H9 (cell line): ENCODE measurements around the gene GLYR1. TPM values are rescaled to one million over a fixed set of nuclear protein-coding genes. Genes with fewer than 3 reads are reported as not detected.

Experiments used
- DNase-seq: peaks from one replicate; pipeline ENCODE4 v3.0.0-alpha.2; 2017
- H2AFZ ChIP-seq: one replicate; pipeline ENCODE4 v1.6.1; 2013; ENCODE audit warnings: mild to moderate bottlenecking, low read length, control low read depth, moderate library complexity
- H2AK5ac ChIP-seq: 2 replicates; pipeline ENCODE4 v1.6.1; 2013; ENCODE audit warnings: low read length, control low read depth, mixed read lengths; ENCODE audit not compliant: insufficient read length
- H2BK120ac ChIP-seq: one replicate; pipeline ENCODE4 v1.6.1; 2013; ENCODE audit warnings: low read depth, mild to moderate bottlenecking, low read length, control low read depth, inconsistent platforms; ENCODE audit not compliant: poor library complexity, severe bottlenecking
- H2BK12ac ChIP-seq: 2 replicates; pipeline ENCODE4 v1.6.1; 2013; ENCODE audit warnings: low read length, control low read depth, mixed read lengths, low read depth; ENCODE audit not compliant: insufficient read length
- H2BK15ac ChIP-seq: 2 replicates; pipeline ENCODE4 v1.6.1; 2013; ENCODE audit warnings: low read depth, low read length, control low read depth
- H2BK20ac ChIP-seq: one replicate; pipeline ENCODE4 v1.6.1; 2013; ENCODE audit warnings: low read depth, mild to moderate bottlenecking, low read length, control low read depth, inconsistent platforms; ENCODE audit not compliant: poor library complexity, severe bottlenecking
- H2BK5ac ChIP-seq: 2 replicates; pipeline ENCODE4 v1.6.1; 2013; ENCODE audit warnings: low read length, control low read depth, mixed read lengths; ENCODE audit not compliant: insufficient read length
- H3K14ac ChIP-seq: 2 replicates; pipeline ENCODE4 v1.6.1; 2013; ENCODE audit warnings: low read length, control low read depth; ENCODE audit not compliant: insufficient read depth
- H3K18ac ChIP-seq: 2 replicates; pipeline ENCODE4 v1.6.1; 2013; ENCODE audit warnings: low read depth, mild to moderate bottlenecking, mixed read lengths, low read length, control low read depth; ENCODE audit not compliant: insufficient read length
- H3K23ac ChIP-seq: 2 replicates; pipeline ENCODE4 v1.6.1; 2013; ENCODE audit warnings: low read length, control low read depth, mixed read lengths, low read depth; ENCODE audit not compliant: insufficient read length
- H3K23me2 ChIP-seq: 2 replicates; pipeline ENCODE4 v1.6.1; 2013; ENCODE audit warnings: low read depth, mild to moderate bottlenecking, mixed read lengths, low read length, control low read depth; ENCODE audit not compliant: insufficient read length, poor library complexity, severe bottlenecking
- H3K27ac ChIP-seq: 2 replicates; pipeline ENCODE4 v1.5.1; 2013; ENCODE audit warnings: low read length, control low read depth, mixed read lengths, low read depth; ENCODE audit not compliant: insufficient read length
- H3K27me3 ChIP-seq: 2 replicates; pipeline ENCODE4 v1.6.1; 2013; ENCODE audit warnings: low read length, control low read depth, inconsistent platforms; ENCODE audit not compliant: insufficient read depth
- H3K4ac ChIP-seq: 2 replicates; pipeline ENCODE4 v1.6.1; 2013; ENCODE audit warnings: low read depth, mild to moderate bottlenecking, control low read depth, inconsistent platforms, low read length, moderate library complexity
- H3K4me1 ChIP-seq: 2 replicates; pipeline ENCODE4 v1.6.1; 2013; ENCODE audit warnings: low read length, control low read depth, inconsistent platforms; ENCODE audit not compliant: insufficient read depth
- H3K4me2 ChIP-seq: 2 replicates; pipeline ENCODE4 v1.6.1; 2013; ENCODE audit warnings: low read length, control low read depth, mixed read lengths; ENCODE audit not compliant: insufficient read length, insufficient read depth
- H3K56ac ChIP-seq: 2 replicates; pipeline ENCODE4 v1.6.1; 2013; ENCODE audit warnings: low read depth, mild to moderate bottlenecking, mixed read lengths, low read length, control low read depth; ENCODE audit not compliant: insufficient read length
- H3K79me1 ChIP-seq: 2 replicates; pipeline ENCODE4 v1.6.1; 2013; ENCODE audit warnings: low read depth, mild to moderate bottlenecking, moderate library complexity, low read length, control low read depth, inconsistent platforms; ENCODE audit not compliant: insufficient read depth, poor library complexity, severe bottlenecking
- H3K79me2 ChIP-seq: 2 replicates; pipeline ENCODE4 v1.6.1; 2013; ENCODE audit warnings: low read length, control low read depth, inconsistent platforms; ENCODE audit not compliant: insufficient read depth
- H3K9ac ChIP-seq: 2 replicates; pipeline ENCODE4 v1.6.1; 2013; ENCODE audit warnings: low read length, control low read depth, mixed read lengths; ENCODE audit not compliant: insufficient read length; ENCODE audit errors: extremely low read depth
- H3K9me3 ChIP-seq: one replicate; pipeline ENCODE4 v1.6.1; 2013; ENCODE audit warnings: low read depth, low read length, inconsistent platforms; ENCODE audit not compliant: control insufficient read depth
- H3T11ph ChIP-seq: one replicate; pipeline ENCODE4 v1.6.1; 2013; ENCODE audit warnings: mild to moderate bottlenecking, low read length, control low read depth, inconsistent platforms
- H4K20me1 ChIP-seq: one replicate; pipeline ENCODE4 v1.6.1; 2013; ENCODE audit not compliant: control insufficient read depth, insufficient read length, insufficient read depth
- H4K5ac ChIP-seq: 2 replicates; pipeline ENCODE4 v1.6.1; 2013; ENCODE audit warnings: low read depth, mild to moderate bottlenecking, mixed read lengths, low read length, control low read depth; ENCODE audit not compliant: insufficient read length
- H4K8ac ChIP-seq: replicated peaks from 2 replicates; pipeline ENCODE4 v1.6.1; 2013; ENCODE audit warnings: low read length, control low read depth, mixed read lengths, low read depth; ENCODE audit not compliant: insufficient read length
- H4K91ac ChIP-seq: 2 replicates; pipeline ENCODE4 v1.6.1; 2013; ENCODE audit warnings: low read depth, mild to moderate bottlenecking, moderate library complexity, mixed read lengths, low read length, control low read depth; ENCODE audit not compliant: insufficient read length
- H3K27ac Mint-ChIP-seq, 3 experiments: 2 replicates in 2 of 3; 3 replicates in 1 of 3; pipeline ENCODE4 v1.8.0; 2020 to 2021; ENCODE audit warnings: mixed read lengths in 3 of 3, mild to moderate bottlenecking in 1 of 3, moderate library complexity in 1 of 3
- H3K27me3 Mint-ChIP-seq: 2 replicates; pipeline ENCODE4 v1.8.0; 2021; ENCODE audit warnings: low read depth, mild to moderate bottlenecking, moderate library complexity, mixed read lengths
- H3K36me3 Mint-ChIP-seq, 3 experiments: 2 replicates in 2 of 3; 3 replicates in 1 of 3; pipeline ENCODE4 v1.8.0; 2020 to 2021; ENCODE audit warnings: low read depth in 3 of 3, mixed read lengths in 3 of 3; ENCODE audit not compliant: insufficient read depth in 1 of 3
- H3K4me1 Mint-ChIP-seq, 2 experiments: 2 replicates each; pipeline ENCODE4 v1.8.0; 2020; ENCODE audit warnings: mixed read lengths in 2 of 2
- H3K4me3 Mint-ChIP-seq, 2 experiments: 2 replicates in 1 of 2; 3 replicates in 1 of 2; pipeline ENCODE4 v1.8.0; 2020 to 2021; ENCODE audit warnings: mild to moderate bottlenecking in 2 of 2, mixed read lengths in 2 of 2, moderate library complexity in 1 of 2
- H3K9me3 Mint-ChIP-seq, 2 experiments: 2 replicates in 1 of 2; 3 replicates in 1 of 2; pipeline ENCODE4 v1.8.0; 2020; ENCODE audit warnings: mild to moderate bottlenecking in 2 of 2, mixed read lengths in 2 of 2, moderate library complexity in 1 of 2
- CTCF ChIP-seq: fragments of 200-600 bp; sonication (generic); conservative IDR thresholded peaks from 3 replicates; pipeline ENCODE4 v1.8.0; 2021; ENCODE audit warnings: antibody characterized with exemption, mild to moderate bottlenecking
- WGBS: extraction: QIAGEN DNeasy Blood & Tissue Kit; methylation state at CpG from one replicate; pipeline ENCODE4 v1.1.7; 2013; ENCODE audit warnings: missing lambda C conversion rate, low lambda C conversion rate, mixed read lengths; ENCODE audit not compliant: insufficient read length; ENCODE audit errors: extremely low coverage; 5-methylcytosine and 5-hydroxymethylcytosine counted together
- total RNA-seq: library from RNA; stranded (reverse); gene quantifications from 2 replicates; pipeline ENCODE4 v1.2.1, GENCODE V29; 2021

GLYR1 gene
- total RNA-seq, 1 experiment from 2014 or later = 114 TPM

- no peak overlapping the region for H3K27ac Mint-ChIP-seq
- Histone ChIP-seq H3K23me2 (no peaks in the 10 kb centered on the region), H3K18ac (no peak overlapping the region), H2BK20ac (no peak overlapping the region), H3K9me3 (no peaks in the 10 kb centered on the region), H4K8ac (no peak overlapping the region), H3K56ac (no peak overlapping the region), H3K79me1 (no peaks in the 10 kb centered on the region), H2BK120ac (no peak overlapping the region), H2AK5ac (no peak overlapping the region), H2BK5ac (no peak overlapping the region), H3K27me3 (no peaks in the 10 kb centered on the region), H4K5ac (no peak overlapping the region), H4K91ac (no peak overlapping the region), H2BK15ac (no peak overlapping the region), H3K9ac (no peak overlapping the region), H3K79me2 (peaks cover 3% of the 10 kb centered on the region; the same call in 1 of the 2 replicates), H4K20me1 (no peaks in the 10 kb centered on the region), H3K4ac (no peak overlapping the region), H3T11ph (no peak overlapping the region), H3K14ac (no peak overlapping the region), H2BK12ac (no peak overlapping the region), H3K4me2 (no peak overlapping the region), H3K23ac (no peak overlapping the region), H3K4me1 (no peaks in the 10 kb centered on the region), H3K27ac (no peak overlapping the region), H2AFZ (no peak overlapping the region)
- DNase-seq = no peak
- no peak for TF ChIP-seq CTCF
- no peak overlapping the region for H3K4me3 Mint-ChIP-seq
- H3K9me3 Mint-ChIP-seq = no peaks in the 10 kb centered on the region
- no CpG with 5 or more reads among the region's 1 CpG for WGBS
- no peaks in the 10 kb centered on the region for H3K4me1 Mint-ChIP-seq
- peaks cover 25 to 69% (median 55%) of the 10 kb centered on the region in 3 experiments; a peak in 6 of 7 replicates for H3K36me3 Mint-ChIP-seq
- H3K27me3 Mint-ChIP-seq = no peaks in the 10 kb centered on the region
Measured at GRCh38 chr16:4833584-4833983, 13.5 kb downstream of the GLYR1 start.
